ENCODE measurements around the gene MEGF11.
A peak's percentile ranks its signal among the peaks of the same experiment; 100 is the strongest.
"Not testable (repeated sequence)": the region's sequence is repeated elsewhere in the genome, so short reads cannot be mapped to it uniquely, and the experiment has no call there.

Gene MEGF11

DNA sequence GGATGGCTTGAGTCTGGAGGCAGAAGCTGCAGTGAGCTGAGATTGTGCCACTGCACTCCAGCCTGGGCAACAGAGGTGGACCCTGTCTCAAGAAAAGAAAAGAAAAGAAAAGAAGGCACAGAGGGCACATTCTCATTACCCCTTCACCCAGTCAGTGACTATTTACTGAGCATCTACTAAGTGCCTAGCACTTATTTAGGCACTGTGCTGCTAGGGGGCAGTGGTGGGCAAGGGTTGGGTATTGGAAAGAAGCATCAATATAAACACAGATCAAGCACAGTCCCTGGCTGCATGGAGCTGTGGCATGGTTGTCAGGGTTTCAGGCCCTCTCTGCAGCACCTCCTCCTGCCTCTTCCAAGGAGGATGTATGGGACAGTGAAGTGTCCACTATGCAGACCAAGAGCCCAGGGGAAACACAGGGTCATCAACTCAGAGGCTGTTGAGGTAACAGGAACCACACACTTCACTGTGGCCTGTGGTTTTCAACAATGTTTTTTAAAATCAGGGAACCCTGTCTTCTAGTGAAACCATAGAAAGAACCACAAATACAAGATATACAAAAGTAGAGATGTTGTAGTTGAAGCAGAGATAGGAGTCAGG is 245.8 kb downstream of the MEGF11 start:
- CTCF ChIA-PET: interaction anchor here (1.2 kb wide), 1 partner anchor 29 kb away, joined by 3 read pairs; no protein-coding TSS in a partner anchor
- TF ChIP-seq, protein P1, sequence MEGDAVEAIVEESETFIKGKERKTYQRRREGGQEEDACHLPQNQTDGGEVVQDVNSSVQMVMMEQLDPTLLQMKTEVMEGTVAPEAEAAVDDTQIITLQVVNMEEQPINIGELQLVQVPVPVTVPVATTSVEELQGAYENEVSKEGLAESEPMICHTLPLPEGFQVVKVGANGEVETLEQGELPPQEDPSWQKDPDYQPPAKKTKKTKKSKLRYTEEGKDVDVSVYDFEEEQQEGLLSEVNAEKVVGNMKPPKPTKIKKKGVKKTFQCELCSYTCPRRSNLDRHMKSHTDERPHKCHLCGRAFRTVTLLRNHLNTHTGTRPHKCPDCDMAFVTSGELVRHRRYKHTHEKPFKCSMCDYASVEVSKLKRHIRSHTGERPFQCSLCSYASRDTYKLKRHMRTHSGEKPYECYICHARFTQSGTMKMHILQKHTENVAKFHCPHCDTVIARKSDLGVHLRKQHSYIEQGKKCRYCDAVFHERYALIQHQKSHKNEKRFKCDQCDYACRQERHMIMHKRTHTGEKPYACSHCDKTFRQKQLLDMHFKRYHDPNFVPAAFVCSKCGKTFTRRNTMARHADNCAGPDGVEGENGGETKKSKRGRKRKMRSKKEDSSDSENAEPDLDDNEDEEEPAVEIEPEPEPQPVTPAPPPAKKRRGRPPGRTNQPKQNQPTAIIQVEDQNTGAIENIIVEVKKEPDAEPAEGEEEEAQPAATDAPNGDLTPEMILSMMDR (IDR thresholded peaks at IDR 0.05; ENCODE audit: control extremely low read depth, extremely low read depth, low read depth, missing control alignments): no peak
- POLR2A ChIA-PET: no interaction called here
- no peak for DNase-seq (ENCODE audit: extremely low spot score)

DNA sequence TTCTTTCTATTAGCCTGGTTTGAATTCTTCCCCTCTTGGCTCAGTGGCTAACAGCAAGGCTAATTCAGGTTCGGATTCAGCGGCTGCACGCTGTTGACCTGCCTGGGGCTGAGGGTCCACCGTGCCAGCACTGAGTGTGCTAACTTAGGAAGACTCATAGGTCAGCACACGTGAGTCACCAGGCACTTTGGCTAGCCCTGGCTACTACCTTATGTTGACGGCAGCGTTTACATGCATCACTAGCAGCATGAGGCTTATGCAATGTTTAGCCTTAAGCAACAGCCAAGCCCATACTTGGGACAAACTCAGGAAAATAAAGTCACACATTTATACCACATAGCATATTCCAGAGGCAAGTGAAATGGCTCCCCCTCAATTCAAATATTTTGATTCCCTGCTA is 246.6 kb downstream of the MEGF11 start:
- POLR2A ChIA-PET: no interaction called here
- TF ChIP-seq, protein P1 (IDR thresholded peaks at IDR 0.05; ENCODE audit: control extremely low read depth, extremely low read depth, low read depth, missing control alignments): no peak
- no peak for DNase-seq (ENCODE audit: extremely low spot score)
- CTCF ChIA-PET: no interaction called here

DNA sequence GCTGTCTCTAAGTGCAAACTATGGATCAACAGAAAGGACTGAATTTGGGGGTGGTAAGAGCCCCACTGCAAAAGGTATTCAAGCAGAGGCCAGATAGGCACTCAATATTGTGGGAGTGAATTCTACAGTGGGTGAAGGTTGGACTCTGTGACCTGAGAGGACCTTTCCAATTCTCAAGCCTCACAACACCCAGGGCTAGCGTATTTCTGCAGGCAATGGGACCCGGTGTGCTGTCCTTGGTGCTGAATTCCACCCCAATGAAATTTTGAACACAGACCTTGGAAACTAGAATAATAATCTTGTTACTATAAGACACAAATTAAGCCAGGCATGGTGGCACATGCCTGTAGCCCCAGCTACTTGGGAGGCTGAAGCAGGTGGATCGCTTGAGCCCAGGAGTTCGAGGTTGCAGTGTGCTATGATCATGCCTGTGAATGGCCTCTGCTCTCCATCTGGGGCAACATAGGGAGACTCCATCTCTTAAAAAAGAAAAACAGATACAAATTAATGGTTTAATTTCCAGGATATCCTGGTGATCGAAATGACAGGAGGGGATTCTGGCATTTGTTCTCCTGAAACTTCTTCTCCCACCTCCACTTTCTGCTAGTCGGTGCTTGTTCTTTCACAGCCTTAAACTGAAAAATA is 248.8 kb downstream of the MEGF11 start:
- ChIA-PET CTCF (no interaction called here), POLR2A (no interaction called here)
- peak; percentile 52 for DNase-seq (ENCODE audit: extremely low spot score)
- TF ChIP-seq, protein P1 (IDR thresholded peaks at IDR 0.05; ENCODE audit: control extremely low read depth, extremely low read depth, low read depth, missing control alignments): no peak

DNA sequence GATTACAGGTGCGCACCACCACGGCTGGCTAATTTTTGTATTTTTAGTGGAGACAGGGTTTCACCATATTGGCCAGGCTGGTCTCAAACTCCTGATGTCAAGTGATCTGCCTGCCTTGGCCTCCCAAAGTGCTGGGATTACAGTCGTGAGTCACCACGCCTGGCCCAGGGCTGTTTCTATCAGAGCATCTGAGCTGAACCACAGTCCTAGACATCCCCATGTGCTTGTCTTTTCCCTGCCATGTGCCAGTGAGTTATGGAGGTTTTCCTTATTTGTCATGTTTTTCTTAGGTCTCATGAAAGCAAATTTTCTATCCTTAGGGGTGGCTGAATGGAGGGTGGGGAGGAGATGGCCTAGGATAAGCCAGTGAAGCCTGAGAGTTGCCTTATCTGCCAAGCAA is 250.4 kb downstream of the MEGF11 start:
- POLR2A ChIA-PET; CTCF ChIA-PET; DNase-seq (ENCODE audit: extremely low spot score): not testable (repeated sequence)

DNA sequence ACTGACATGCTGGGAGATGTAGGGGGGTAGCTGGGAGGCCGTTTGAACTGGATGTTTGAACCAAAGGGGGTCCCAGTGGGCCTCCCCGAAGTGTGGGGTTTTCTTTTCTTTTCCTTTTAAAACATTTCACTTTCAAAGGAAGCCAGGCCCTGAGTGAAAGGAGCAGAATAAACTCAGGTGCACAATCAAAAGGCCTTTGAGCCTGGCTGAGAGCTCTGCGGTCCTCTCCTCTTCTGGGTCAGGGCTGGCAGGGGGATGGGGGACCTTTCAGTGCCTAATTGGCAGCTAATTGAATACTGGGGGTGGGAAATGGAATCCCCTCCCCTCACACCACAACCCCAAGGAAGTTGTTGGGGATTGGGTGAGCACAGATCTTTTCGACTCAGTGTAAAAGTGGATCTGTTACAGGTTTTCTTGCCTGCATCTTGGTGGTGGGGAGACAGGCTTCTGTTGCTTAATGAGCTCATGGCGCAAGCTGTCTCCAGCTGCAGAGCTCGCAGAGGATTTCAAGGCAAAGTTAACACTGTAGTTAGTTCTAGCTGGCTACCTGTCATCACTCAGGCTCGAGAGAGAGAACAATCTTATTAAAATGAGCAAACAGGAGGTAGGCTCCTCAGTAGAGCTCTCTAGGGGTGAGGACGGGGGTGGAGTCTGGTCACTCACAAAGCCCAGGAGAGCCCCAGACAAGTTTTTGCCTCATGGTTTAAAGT is 251.7 kb downstream of the MEGF11 start:
- ChIA-PET POLR2A (no interaction called here), CTCF (interaction anchor here (1.7 kb wide), 1 partner anchor 23 kb away, joined by 4 read pairs; no protein-coding TSS in a partner anchor)
- DNase-seq (ENCODE audit: extremely low spot score): no peak
- TF ChIP-seq, protein P1 (IDR thresholded peaks at IDR 0.05; ENCODE audit: control extremely low read depth, extremely low read depth, low read depth, missing control alignments): no peak

DNA sequence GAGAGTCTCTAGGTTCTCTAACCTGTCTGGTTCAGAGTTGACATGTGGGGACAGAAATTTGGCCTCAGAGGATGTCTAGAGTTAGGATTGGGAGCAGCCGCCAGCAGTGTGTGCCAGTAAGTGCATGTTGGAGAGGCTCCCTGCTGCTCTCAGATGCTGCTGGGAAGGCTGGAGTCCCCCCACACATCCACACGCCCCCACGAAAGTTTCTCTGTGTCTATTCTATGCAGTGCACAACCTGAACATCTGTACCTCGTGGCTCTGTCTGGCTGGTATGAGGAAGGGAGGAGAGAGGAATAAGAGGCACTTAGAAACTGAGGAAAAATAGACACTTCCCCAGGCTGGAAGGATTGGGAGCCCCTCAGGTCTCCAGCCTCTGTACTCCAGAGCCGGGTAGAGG is 252.5 kb downstream of the MEGF11 start:
- DNase-seq (ENCODE audit: extremely low spot score): no peak
- TF ChIP-seq, protein P1 (IDR thresholded peaks at IDR 0.05; ENCODE audit: control extremely low read depth, extremely low read depth, low read depth, missing control alignments): no peak
- ChIA-PET CTCF (interaction anchor here (0.9 to 1.7 kb wide), 2 partner anchors 18 to 22 kb away, joined by 3 to 4 read pairs; no protein-coding TSS in a partner anchor), POLR2A (no interaction called here)

DNA sequence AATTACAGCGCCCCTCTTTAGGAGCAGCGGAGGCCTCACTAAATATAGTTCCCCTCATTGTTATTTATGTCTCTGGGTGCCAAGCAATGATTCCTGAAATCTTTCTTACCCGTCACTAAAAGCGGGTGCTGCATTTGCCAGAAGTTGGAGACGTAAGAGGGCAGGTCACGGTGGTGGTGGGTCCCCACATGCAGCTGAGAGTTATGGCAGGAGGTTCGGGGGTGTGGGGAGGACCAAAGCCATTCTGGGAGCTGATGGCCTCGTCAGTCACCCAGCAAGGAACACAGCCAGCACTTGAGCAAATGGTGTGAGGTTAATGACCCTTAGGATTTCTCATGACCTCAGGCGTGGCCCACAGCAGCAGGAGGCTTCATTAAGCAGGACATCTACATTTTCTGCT is 255.1 kb downstream of the MEGF11 start:
- TF ChIP-seq, protein P1 (IDR thresholded peaks at IDR 0.05; ENCODE audit: control extremely low read depth, extremely low read depth, low read depth, missing control alignments): no peak
- CTCF ChIA-PET: no interaction called here

More for the DNA sequence above, 255.1 kb downstream of the MEGF11 start:
- POLR2A ChIA-PET: no interaction called here
- DNase-seq (ENCODE audit: extremely low spot score): no peak
